ENCODE data around the gene ASGR1. TPM values are rescaled to one million over a fixed set of nuclear protein-coding genes. Genes with fewer than 3 reads are reported as not detected.

ASGR1 gene
- total and polyA plus RNA-seq, 10 donors: 1.3 to 10.2 (median 3.8) TPM

GRCh38 chr17:7146115-7146514 lies 33.1 kb downstream of the ASGR1 start:
- H3K9me3 ChIP-seq: no peaks in the 10 kb centered on the region
- 59 to 84% (median 76%) methylated on average over 5 to 6 of the region's 6 CpGs for WGBS, 5 donors
- H3K27ac ChIP-seq: no peak overlapping the region
- H3K4me1 ChIP-seq: no peaks in the 10 kb centered on the region
- H3K36me3 ChIP-seq: no peaks in the 10 kb centered on the region
- no peak overlapping the region for H3K4me3 ChIP-seq
- peaks cover 0 to 3% (median 0%) of the 10 kb centered on the region in 7 donors for H3K27me3 ChIP-seq (replicated peaks in 1 of 7)
- intact Hi-C loops (cut with DNase I; ENCODE audit: low total_unique reads): no loop called here
- no peak for TF ChIP-seq POLR2AphosphoS5 (IDR thresholded peaks at IDR 0.05)
- TF ChIP-seq POLR2A (IDR thresholded peaks at IDR 0.05): no peak
- peak; percentile 24 for DNase-seq

GRCh38 chr17:7144213-7144612 lies 35.0 kb downstream of the ASGR1 start:
- peaks cover 0 to 20% (median 0%) of the 10 kb centered on the region in 7 donors for H3K27me3 ChIP-seq (replicated peaks in 1 of 7)
- WGBS, 5 donors: 70 to 87% (median 83%) methylated on average over 11 of the region's 11 CpGs
- DNase-seq: peak; percentile 23
- H3K36me3 ChIP-seq: no peaks in the 10 kb centered on the region
- H3K9me3 ChIP-seq: no peaks in the 10 kb centered on the region
- H3K4me1 ChIP-seq: no peaks in the 10 kb centered on the region
- no peak for TF ChIP-seq POLR2AphosphoS5 (IDR thresholded peaks at IDR 0.05)
- no peak for TF ChIP-seq CTCF (IDR thresholded peaks at IDR 0.05 in 8 of 11, conservative IDR thresholded peaks at IDR 0.05 in 3 of 11)
- no peak for TF ChIP-seq POLR2A (IDR thresholded peaks at IDR 0.05)
- H3K4me3 ChIP-seq: no peak overlapping the region
- intact Hi-C loops (cut with DNase I; ENCODE audit: low total_unique reads): no loop called here
- H3K27ac ChIP-seq: no peak overlapping the region

- Histone ChIP-seq H3K4me1 (peaks cover 0 to under 1% (median 0%) of the 10 kb centered on the region in 6 donors), H3K27me3 (replicated peaks in 1 of 7) (peaks cover 0 to 43% (median 8%) of the 10 kb centered on the region in 7 donors), H3K27ac (no peak overlapping the region), H3K9me3 (no peaks in the 10 kb centered on the region), H3K4me3 (no peak overlapping the region), H3K36me3 (no peaks in the 10 kb centered on the region)
- TF ChIP-seq POLR2AphosphoS5 (IDR thresholded peaks at IDR 0.05): no peak
- WGBS, 5 donors: 77 to 89% (median 84%) methylated on average over 10 of the region's 10 CpGs
- DNase-seq: no peak
- intact Hi-C loops (cut with DNase I; ENCODE audit: low total_unique reads): no loop called here
Measured at GRCh38 chr17:7141824-7142223, 37.3 kb downstream of the ASGR1 start.

GRCh38 chr17:7139400-7139799 lies 39.8 kb downstream of the ASGR1 start:
- DNase-seq: peak; percentile 40
- 63 to 81% (median 72%) methylated on average over 10 of the region's 10 CpGs for WGBS, 5 donors
- TF ChIP-seq POLR2A (IDR thresholded peaks at IDR 0.05) (no peak), POLR2AphosphoS5 (IDR thresholded peaks at IDR 0.05) (no peak)
- Histone ChIP-seq H3K27me3 (replicated peaks in 1 of 7) (peaks cover 0 to 47% (median 8%) of the 10 kb centered on the region in 7 donors), H3K4me1 (peaks cover 0 to 20% (median 10%) of the 10 kb centered on the region in 6 donors), H3K4me3 (peak overlapping the region in 1 of 8 donors; percentile 17), H3K36me3 (no peaks in the 10 kb centered on the region), H3K9me3 (no peaks in the 10 kb centered on the region), H3K27ac (peak overlapping the region in 3 of 8 donors; percentile 34 to 68 (median 47))
- intact Hi-C loops (cut with DNase I; ENCODE audit: low total_unique reads): loop anchor here (5.0 kb wide), 1 partner anchor 227 kb away; no protein-coding TSS in a partner anchor

- peak overlapping the region in 3 of 8 donors; percentile 34 to 68 (median 47) for H3K27ac ChIP-seq
- intact Hi-C loops (cut with DNase I; ENCODE audit: low total_unique reads): loop anchor here (5.0 kb wide), 1 partner anchor 227 kb away; no protein-coding TSS in a partner anchor
- no peaks in the 10 kb centered on the region for H3K9me3 ChIP-seq
- DNase-seq: peak; percentile 23
- no peaks in the 10 kb centered on the region for H3K36me3 ChIP-seq
- peak overlapping the region in 1 of 8 donors; percentile 17 for H3K4me3 ChIP-seq
- peaks cover 0 to 25% (median 10%) of the 10 kb centered on the region in 6 donors for H3K4me1 ChIP-seq
- H3K27me3 ChIP-seq (replicated peaks in 1 of 7): peaks cover 0 to 47% (median 8%) of the 10 kb centered on the region in 7 donors
- 46 to 68% (median 56%) methylated on average over 7 of the region's 7 CpGs for WGBS, 5 donors
- TF ChIP-seq POLR2AphosphoS5 (IDR thresholded peaks at IDR 0.05): no peak
- TF ChIP-seq POLR2A (IDR thresholded peaks at IDR 0.05): no peak
- no peak for TF ChIP-seq CTCF (IDR thresholded peaks at IDR 0.05 in 8 of 11, conservative IDR thresholded peaks at IDR 0.05 in 3 of 11)
Measured at GRCh38 chr17:7138800-7139381, 40.3 kb downstream of the ASGR1 start.

Measured in spleen (tissue), 11 donors.